ENCODE measurements around the gene ARHGAP6. TPM values are rescaled to one million over a fixed set of nuclear protein-coding genes. Genes with fewer than 3 reads are reported as not detected.

Gene ARHGAP6
- total and polyA plus RNA-seq, 2 experiments from 2014 or later = 0.26 to 0.59 TPM

DNA sequence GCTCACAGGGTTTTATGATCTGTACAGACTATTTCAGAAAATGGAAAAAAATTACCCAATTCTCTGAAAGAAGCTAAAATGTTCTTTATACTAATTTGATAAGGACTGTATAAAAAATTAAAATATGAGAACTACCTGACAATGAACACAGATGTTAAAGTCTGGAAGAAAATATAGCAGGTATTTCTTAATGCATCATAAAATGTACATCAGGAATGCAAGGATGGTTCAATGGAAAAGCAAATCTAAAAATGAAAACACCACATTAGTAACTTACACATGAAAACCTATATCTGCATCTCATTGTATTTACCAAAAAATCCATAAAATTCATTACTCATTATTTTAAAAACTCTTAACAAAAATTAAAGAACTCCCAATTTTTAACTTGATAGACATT, 39.4 kb downstream of the ARHGAP6 start (continued):
- TF ChIP-seq, protein P1, sequence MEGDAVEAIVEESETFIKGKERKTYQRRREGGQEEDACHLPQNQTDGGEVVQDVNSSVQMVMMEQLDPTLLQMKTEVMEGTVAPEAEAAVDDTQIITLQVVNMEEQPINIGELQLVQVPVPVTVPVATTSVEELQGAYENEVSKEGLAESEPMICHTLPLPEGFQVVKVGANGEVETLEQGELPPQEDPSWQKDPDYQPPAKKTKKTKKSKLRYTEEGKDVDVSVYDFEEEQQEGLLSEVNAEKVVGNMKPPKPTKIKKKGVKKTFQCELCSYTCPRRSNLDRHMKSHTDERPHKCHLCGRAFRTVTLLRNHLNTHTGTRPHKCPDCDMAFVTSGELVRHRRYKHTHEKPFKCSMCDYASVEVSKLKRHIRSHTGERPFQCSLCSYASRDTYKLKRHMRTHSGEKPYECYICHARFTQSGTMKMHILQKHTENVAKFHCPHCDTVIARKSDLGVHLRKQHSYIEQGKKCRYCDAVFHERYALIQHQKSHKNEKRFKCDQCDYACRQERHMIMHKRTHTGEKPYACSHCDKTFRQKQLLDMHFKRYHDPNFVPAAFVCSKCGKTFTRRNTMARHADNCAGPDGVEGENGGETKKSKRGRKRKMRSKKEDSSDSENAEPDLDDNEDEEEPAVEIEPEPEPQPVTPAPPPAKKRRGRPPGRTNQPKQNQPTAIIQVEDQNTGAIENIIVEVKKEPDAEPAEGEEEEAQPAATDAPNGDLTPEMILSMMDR (conservative IDR thresholded peaks at IDR 0.05; ENCODE audit: low read depth in 2 of 2) = no peak

DNA sequence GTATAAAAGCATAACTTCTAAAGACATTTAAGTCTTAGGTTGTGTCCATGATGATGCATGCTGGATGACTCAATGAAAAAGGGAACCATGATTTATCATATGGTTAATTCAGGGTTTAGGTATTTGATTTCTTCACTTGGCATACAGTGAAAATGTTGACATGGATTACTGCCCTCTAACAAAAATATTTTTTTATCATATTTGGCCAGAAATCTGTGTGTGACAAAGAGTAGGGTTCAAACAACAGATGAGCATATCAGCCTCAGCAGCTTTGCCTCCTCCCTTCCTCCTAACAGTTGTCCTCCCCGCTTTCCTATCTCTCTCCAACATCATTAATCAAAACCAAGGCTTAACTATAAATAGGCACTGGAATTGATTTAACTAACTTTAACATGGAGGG, 46.3 kb downstream of the ARHGAP6 start:
- Histone ChIP-seq H3K79me2 (replicated peaks; ENCODE audit: insufficient read depth) (no peaks in the 10 kb centered on the region), H3K27me3 (ENCODE audit: insufficient read depth) (no peaks in the 10 kb centered on the region), H4K20me1 (replicated peaks; ENCODE audit: insufficient read depth) (no peaks in the 10 kb centered on the region), H3K4me1 (ENCODE audit: insufficient read depth) (no peaks in the 10 kb centered on the region), H3K36me3 (ENCODE audit: insufficient read depth) (no peaks in the 10 kb centered on the region), H3K27ac (ENCODE audit: low read depth) (no peak overlapping the region), H3F3A (replicated peaks; ENCODE audit: low read depth) (no peaks in the 10 kb centered on the region), H3K9me2 (ENCODE audit: insufficient read depth) (no peaks in the 10 kb centered on the region), H3K4me2 (no peak overlapping the region), H2AFZ (no peak overlapping the region), H3K4me3 (no peak overlapping the region)
- Mint-ChIP-seq H3K27ac (no peak overlapping the region), H3K36me3 (ENCODE audit: low read depth) (no peaks in the 10 kb centered on the region), H3K9me3 (no peaks in the 10 kb centered on the region), H3K27me3 (ENCODE audit: insufficient read depth, low read depth, poor library complexity) (no peaks in the 10 kb centered on the region), H3K4me1 (no peaks in the 10 kb centered on the region), H3K4me3 (no peak overlapping the region)
- ATAC-seq (no peak), DNase-seq (ENCODE audit: low spot score) (no peak)
- TF ChIP-seq ZNF331 (CRISPR knock-in tag; IDR thresholded peaks at IDR 0.05; ENCODE audit: low read depth) (no peak), JUNB (IDR thresholded peaks at IDR 0.05; ENCODE audit: unreplicated experiment) (no peak), EZH2phosphoT487 (IDR thresholded peaks at IDR 0.05; ENCODE audit: unreplicated experiment) (no peak), EZH2 (IDR thresholded peaks at IDR 0.05; ENCODE audit: low read depth, unreplicated experiment) (no peak), POLR2AphosphoS5 (IDR thresholded peaks at IDR 0.05; ENCODE audit: low read depth) (no peak), CREB1 (CRISPR knock-in tag; IDR thresholded peaks at IDR 0.05; ENCODE audit: low read depth) (no peak), NANOG (IDR thresholded peaks at IDR 0.05; ENCODE audit: borderline replicate concordance) (no peak), STAT1 (IDR thresholded peaks at IDR 0.05; ENCODE audit: unreplicated experiment) (no peak)
- TF ChIP-seq, protein P1 (conservative IDR thresholded peaks at IDR 0.05; ENCODE audit: low read depth in 2 of 2) = no peak
- TF ChIP-seq, protein P2, sequence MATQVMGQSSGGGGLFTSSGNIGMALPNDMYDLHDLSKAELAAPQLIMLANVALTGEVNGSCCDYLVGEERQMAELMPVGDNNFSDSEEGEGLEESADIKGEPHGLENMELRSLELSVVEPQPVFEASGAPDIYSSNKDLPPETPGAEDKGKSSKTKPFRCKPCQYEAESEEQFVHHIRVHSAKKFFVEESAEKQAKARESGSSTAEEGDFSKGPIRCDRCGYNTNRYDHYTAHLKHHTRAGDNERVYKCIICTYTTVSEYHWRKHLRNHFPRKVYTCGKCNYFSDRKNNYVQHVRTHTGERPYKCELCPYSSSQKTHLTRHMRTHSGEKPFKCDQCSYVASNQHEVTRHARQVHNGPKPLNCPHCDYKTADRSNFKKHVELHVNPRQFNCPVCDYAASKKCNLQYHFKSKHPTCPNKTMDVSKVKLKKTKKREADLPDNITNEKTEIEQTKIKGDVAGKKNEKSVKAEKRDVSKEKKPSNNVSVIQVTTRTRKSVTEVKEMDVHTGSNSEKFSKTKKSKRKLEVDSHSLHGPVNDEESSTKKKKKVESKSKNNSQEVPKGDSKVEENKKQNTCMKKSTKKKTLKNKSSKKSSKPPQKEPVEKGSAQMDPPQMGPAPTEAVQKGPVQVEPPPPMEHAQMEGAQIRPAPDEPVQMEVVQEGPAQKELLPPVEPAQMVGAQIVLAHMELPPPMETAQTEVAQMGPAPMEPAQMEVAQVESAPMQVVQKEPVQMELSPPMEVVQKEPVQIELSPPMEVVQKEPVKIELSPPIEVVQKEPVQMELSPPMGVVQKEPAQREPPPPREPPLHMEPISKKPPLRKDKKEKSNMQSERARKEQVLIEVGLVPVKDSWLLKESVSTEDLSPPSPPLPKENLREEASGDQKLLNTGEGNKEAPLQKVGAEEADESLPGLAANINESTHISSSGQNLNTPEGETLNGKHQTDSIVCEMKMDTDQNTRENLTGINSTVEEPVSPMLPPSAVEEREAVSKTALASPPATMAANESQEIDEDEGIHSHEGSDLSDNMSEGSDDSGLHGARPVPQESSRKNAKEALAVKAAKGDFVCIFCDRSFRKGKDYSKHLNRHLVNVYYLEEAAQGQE (IDR thresholded peaks at IDR 0.05; ENCODE audit: unreplicated experiment) = no peak
- TF ChIP-seq, protein P3, sequence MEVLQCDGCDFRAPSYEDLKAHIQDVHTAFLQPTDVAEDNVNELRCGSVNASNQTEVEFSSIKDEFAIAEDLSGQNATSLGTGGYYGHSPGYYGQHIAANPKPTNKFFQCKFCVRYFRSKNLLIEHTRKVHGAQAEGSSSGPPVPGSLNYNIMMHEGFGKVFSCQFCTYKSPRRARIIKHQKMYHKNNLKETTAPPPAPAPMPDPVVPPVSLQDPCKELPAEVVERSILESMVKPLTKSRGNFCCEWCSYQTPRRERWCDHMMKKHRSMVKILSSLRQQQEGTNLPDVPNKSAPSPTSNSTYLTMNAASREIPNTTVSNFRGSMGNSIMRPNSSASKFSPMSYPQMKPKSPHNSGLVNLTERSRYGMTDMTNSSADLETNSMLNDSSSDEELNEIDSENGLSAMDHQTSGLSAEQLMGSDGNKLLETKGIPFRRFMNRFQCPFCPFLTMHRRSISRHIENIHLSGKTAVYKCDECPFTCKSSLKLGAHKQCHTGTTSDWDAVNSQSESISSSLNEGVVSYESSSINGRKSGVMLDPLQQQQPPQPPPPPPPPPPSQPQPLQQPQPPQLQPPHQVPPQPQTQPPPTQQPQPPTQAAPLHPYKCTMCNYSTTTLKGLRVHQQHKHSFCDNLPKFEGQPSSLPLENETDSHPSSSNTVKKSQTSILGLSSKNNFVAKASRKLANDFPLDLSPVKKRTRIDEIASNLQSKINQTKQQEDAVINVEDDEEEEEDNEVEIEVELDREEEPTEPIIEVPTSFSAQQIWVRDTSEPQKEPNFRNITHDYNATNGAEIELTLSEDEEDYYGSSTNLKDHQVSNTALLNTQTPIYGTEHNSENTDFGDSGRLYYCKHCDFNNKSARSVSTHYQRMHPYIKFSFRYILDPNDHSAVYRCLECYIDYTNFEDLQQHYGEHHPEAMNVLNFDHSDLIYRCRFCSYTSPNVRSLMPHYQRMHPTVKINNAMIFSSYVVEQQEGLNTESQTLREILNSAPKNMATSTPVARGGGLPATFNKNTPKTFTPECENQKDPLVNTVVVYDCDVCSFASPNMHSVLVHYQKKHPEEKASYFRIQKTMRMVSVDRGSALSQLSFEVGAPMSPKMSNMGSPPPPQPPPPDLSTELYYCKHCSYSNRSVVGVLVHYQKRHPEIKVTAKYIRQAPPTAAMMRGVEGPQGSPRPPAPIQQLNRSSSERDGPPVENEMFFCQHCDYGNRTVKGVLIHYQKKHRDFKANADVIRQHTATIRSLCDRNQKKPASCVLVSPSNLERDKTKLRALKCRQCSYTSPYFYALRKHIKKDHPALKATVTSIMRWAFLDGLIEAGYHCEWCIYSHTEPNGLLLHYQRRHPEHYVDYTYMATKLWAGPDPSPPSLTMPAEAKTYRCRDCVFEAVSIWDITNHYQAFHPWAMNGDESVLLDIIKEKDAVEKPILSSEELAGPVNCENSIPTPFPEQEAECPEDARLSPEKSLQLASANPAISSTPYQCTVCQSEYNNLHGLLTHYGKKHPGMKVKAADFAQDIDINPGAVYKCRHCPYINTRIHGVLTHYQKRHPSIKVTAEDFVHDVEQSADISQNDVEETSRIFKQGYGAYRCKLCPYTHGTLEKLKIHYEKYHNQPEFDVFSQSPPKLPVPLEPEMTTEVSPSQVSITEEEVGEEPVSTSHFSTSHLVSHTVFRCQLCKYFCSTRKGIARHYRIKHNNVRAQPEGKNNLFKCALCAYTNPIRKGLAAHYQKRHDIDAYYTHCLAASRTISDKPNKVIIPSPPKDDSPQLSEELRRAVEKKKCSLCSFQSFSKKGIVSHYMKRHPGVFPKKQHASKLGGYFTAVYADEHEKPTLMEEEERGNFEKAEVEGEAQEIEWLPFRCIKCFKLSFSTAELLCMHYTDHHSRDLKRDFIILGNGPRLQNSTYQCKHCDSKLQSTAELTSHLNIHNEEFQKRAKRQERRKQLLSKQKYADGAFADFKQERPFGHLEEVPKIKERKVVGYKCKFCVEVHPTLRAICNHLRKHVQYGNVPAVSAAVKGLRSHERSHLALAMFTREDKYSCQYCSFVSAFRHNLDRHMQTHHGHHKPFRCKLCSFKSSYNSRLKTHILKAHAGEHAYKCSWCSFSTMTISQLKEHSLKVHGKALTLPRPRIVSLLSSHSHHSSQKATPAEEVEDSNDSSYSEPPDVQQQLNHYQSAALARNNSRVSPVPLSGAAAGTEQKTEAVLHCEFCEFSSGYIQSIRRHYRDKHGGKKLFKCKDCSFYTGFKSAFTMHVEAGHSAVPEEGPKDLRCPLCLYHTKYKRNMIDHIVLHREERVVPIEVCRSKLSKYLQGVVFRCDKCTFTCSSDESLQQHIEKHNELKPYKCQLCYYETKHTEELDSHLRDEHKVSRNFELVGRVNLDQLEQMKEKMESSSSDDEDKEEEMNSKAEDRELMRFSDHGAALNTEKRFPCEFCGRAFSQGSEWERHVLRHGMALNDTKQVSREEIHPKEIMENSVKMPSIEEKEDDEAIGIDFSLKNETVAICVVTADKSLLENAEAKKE (CRISPR knock-in tag; IDR thresholded peaks at IDR 0.05) = no peak
